Smooth muscle cell (in vitro differentiated cells): ENCODE measurements around the gene MECR. TPM values are rescaled to one million over a fixed set of nuclear protein-coding genes. Genes with fewer than 3 reads are reported as not detected.

Experiments used
- DNase-seq: peaks from one replicate; lab custom pipeline; 2025; ENCODE audit not compliant: unreplicated experiment; lab: John Stamatoyannopoulos, UW
- H2AFZ ChIP-seq: fragments of 200-600 bp; sonication (generic); 2 replicates; pipeline ENCODE4 v1.6.0; 2016; ENCODE audit warnings: antibody characterized with exemption, low read depth, mild to moderate bottlenecking
- H3F3A ChIP-seq: fragments of 200-600 bp; sonication (generic); 2 replicates; pipeline ENCODE4 v1.6.0; 2017; ENCODE audit warnings: antibody characterized with exemption, low read depth
- H3K27ac ChIP-seq: fragments of 200-600 bp; sonication (generic); 2 replicates; pipeline ENCODE4 v1.5.1; 2016; ENCODE audit warnings: low read depth, mild to moderate bottlenecking
- H3K27me3 ChIP-seq: fragments of 200-600 bp; sonication (generic); 2 replicates; pipeline ENCODE4 v1.6.1; 2016; ENCODE audit warnings: low read depth, mild to moderate bottlenecking
- H3K36me3 ChIP-seq: fragments of 200-600 bp; sonication (generic); 2 replicates; pipeline ENCODE4 v1.5.1; 2016; ENCODE audit warnings: low read depth
- H3K4me1 ChIP-seq: fragments of 200-600 bp; sonication (generic); 2 replicates; pipeline ENCODE4 v1.5.1; 2016; ENCODE audit warnings: low read depth
- H3K4me2 ChIP-seq: fragments of 200-600 bp; sonication (generic); 2 replicates; pipeline ENCODE4 v1.6.0; 2016; ENCODE audit warnings: mild to moderate bottlenecking
- H3K4me3 ChIP-seq: fragments of 200-600 bp; sonication (generic); 2 replicates; pipeline ENCODE4 v1.5.1; 2016; ENCODE audit warnings: mild to moderate bottlenecking
- H3K79me2 ChIP-seq: fragments of 200-600 bp; sonication (generic); 2 replicates; pipeline ENCODE4 v1.6.0; 2016; ENCODE audit warnings: low read depth, mild to moderate bottlenecking
- H3K9ac ChIP-seq: fragments of 200-600 bp; sonication (generic); 2 replicates; pipeline ENCODE4 v1.6.0; 2016; ENCODE audit warnings: low read depth
- H3K9me3 ChIP-seq: fragments of 200-600 bp; sonication (generic); replicated peaks from 2 replicates; pipeline ENCODE4 v1.5.1; 2016; ENCODE audit warnings: low read depth
- H4K20me1 ChIP-seq: fragments of 200-600 bp; sonication (generic); 2 replicates; pipeline ENCODE4 v1.6.0; 2016; ENCODE audit warnings: low read depth
- CTCF ChIP-seq: fragments of 200-600 bp; sonication (generic); IDR thresholded peaks from 2 replicates; pipeline ENCODE4 v1.5.1; 2017; ENCODE audit warnings: borderline replicate concordance, mild to moderate bottlenecking, antibody characterized with exemption; ENCODE audit not compliant: insufficient read depth, poor library complexity, severe bottlenecking
- WGBS: methylation state at CpG from one replicate; pipeline ENCODE4 v1.1.7; 2016; ENCODE audit warnings: low lambda C conversion rate; 5-methylcytosine and 5-hydroxymethylcytosine counted together
- polyA plus RNA-seq: library from polyadenylated mRNA; unstranded; fragments of >200 nt; fragmentation: Nextera tagmentation; extraction: Ambion mirVana; gene quantifications from 2 replicates; pipeline ENCODE4 v1.2.1, GENCODE V29; 2016
- total RNA-seq: library from RNA; depleted of rRNA; stranded (reverse); fragments of >200 nt; gene quantifications from 2 replicates; pipeline ENCODE4 v1.2.3, GENCODE V29; 2014

The MECR gene
- total and polyA plus RNA-seq, 2 experiments from 2014 or later: 11.6 to 43.8 TPM

- Histone ChIP-seq H3K79me2 (peaks cover 55% of the 10 kb centered on the region), H3K9me3 (no peaks in the 10 kb centered on the region), H3K36me3 (no peaks in the 10 kb centered on the region), H2AFZ (no peak overlapping the region), H3K9ac (peak overlapping the region; percentile 100), H3K4me1 (peaks cover 24% of the 10 kb centered on the region), H3K27ac (peak overlapping the region; percentile 99), H3F3A (peaks cover 5% of the 10 kb centered on the region), H3K4me2 (peak overlapping the region; percentile 91), H3K27me3 (no peaks in the 10 kb centered on the region), H4K20me1 (peaks cover 55% of the 10 kb centered on the region), H3K4me3 (peak overlapping the region; percentile 97)
- TF ChIP-seq CTCF: no peak
- DNase-seq: no peak
- whole genome bisulfite sequencing: under 1% methylated on average over 32 of the region's 32 CpGs
Observed at GRCh38 chr1:29180497-29181412, 50.0 kb downstream of the MECR start.

- Histone ChIP-seq H3K4me3 (peak overlapping the region; percentile 97), H3F3A (peaks cover 5% of the 10 kb centered on the region), H3K9me3 (no peaks in the 10 kb centered on the region), H3K79me2 (peaks cover 64% of the 10 kb centered on the region), H3K4me1 (peaks cover 24% of the 10 kb centered on the region), H3K27ac (peak overlapping the region; percentile 99), H3K36me3 (no peaks in the 10 kb centered on the region), H3K27me3 (no peaks in the 10 kb centered on the region), H2AFZ (no peak overlapping the region), H4K20me1 (peaks cover 63% of the 10 kb centered on the region), H3K9ac (peak overlapping the region; percentile 100), H3K4me2 (peak overlapping the region; percentile 91)
- DNase-seq: no peak
- no peak for TF ChIP-seq CTCF
- 8% methylated on average over 4 of the region's 4 CpGs for WGBS
Observed at GRCh38 chr1:29179641-29180184, 51.0 kb downstream of the MECR start.

GRCh38 chr1:29177022-29177705 lies 53.6 kb downstream of the MECR start:
- Histone ChIP-seq H3F3A (peaks cover 4% of the 10 kb centered on the region), H3K4me2 (peak overlapping the region; percentile 64), H3K4me3 (no peak overlapping the region), H4K20me1 (peaks cover 88% of the 10 kb centered on the region), H3K9ac (no peak overlapping the region), H3K4me1 (peaks cover 21% of the 10 kb centered on the region), H3K9me3 (no peaks in the 10 kb centered on the region), H3K27me3 (no peaks in the 10 kb centered on the region), H3K27ac (peak overlapping the region; percentile 68), H3K79me2 (peaks cover 90% of the 10 kb centered on the region), H3K36me3 (no peaks in the 10 kb centered on the region), H2AFZ (no peak overlapping the region)
- DNase-seq: no peak
- 85% methylated on average over 12 of the region's 12 CpGs for WGBS
- no peak for TF ChIP-seq CTCF
